Gastroesophageal sphincter (tissue), 3 donors: Measurements from ENCODE around the gene KLHL26.

Source experiments
- CTCF ChIP-seq, 4 experiments: fragments of 200-600 bp in 2 of 4; fragments of 450-650 bp in 2 of 4; sonication (generic) in 1 of 4; IDR thresholded peaks; one replicate each; pipeline ENCODE4 v1.5.1; 2017 to 2019; ENCODE audit warnings: antibody characterized with exemption in 4 of 4, mild to moderate bottlenecking in 2 of 4, moderate library complexity in 2 of 4
- POLR2A ChIP-seq, 2 donors: fragments of 450-650 bp; IDR thresholded peaks; one replicate each; pipeline ENCODE4 v1.6.1; 2017; ENCODE audit warnings: antibody characterized with exemption in 2 of 2, mild to moderate bottlenecking in 2 of 2, moderate library complexity in 1 of 2

DNA sequence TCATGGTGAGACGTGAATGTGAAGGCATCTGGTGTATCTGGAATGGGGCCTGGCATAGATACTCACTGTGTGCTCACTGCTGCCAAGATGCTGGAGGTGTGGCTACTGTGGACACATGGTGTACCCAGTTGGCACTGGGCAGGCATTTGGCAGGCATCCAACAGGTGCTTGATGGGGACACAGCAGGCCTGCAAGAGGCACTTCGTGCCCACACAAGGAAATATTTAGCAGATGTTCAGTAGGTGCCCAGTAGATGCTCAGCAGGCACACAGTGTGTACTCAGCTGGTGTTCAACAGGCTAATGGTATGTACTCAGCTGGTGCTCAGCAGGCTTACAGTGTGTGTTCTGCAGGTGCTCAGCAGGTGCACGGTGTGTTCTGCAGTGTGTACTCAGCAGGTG, 60.9 kb downstream of the KLHL26 start:
- TF ChIP-seq CTCF (IDR thresholded peaks at IDR 0.05) (no peak), POLR2A (IDR thresholded peaks at IDR 0.05) (no peak)
